HS-27A (cell line): ENCODE measurements around the gene GATAD2A.

Source experiments
- DNase-seq: peaks from one replicate; pipeline ENCODE4 v3.0.0-alpha.2; 2012; ENCODE audit warnings: low read depth, missing footprints

The GATAD2A gene

GRCh38 chr19:19490214-19490968, 84.9 kb downstream of the GATAD2A start:
- DNase-seq, result peak; percentile 42

- no peak for DNase-seq
Observed at GRCh38 chr19:19491321-19492025, 86.0 kb downstream of the GATAD2A start.

GRCh38 chr19:19492026-19492610, 86.6 kb downstream of the GATAD2A start:
- DNase-seq, result no peak

GRCh38 chr19:19493841-19494546, 88.5 kb downstream of the GATAD2A start:
- DNase-seq, result no peak

GRCh38 chr19:19495614-19496603, 90.4 kb downstream of the GATAD2A start:
- no peak for DNase-seq

- DNase-seq, result no peak
Observed at GRCh38 chr19:19498255-19498991, 92.9 kb downstream of the GATAD2A start.

GRCh38 chr19:19499272-19499995, 94.0 kb downstream of the GATAD2A start:
- no peak for DNase-seq

- no peak for DNase-seq
Observed at GRCh38 chr19:19500975-19501644, 95.6 kb downstream of the GATAD2A start.

- no peak for DNase-seq
Observed at GRCh38 chr19:19501798-19502197, 96.3 kb downstream of the GATAD2A start.

- no peak for DNase-seq
Observed at GRCh38 chr19:19502281-19502680, 96.8 kb downstream of the GATAD2A start.

- DNase-seq, result no peak
Observed at GRCh38 chr19:19502808-19503602, 97.5 kb downstream of the GATAD2A start.

GRCh38 chr19:19504754-19505668, 99.5 kb downstream of the GATAD2A start:
- no peak for DNase-seq

- no peak for DNase-seq
Observed at GRCh38 chr19:19505669-19506326, 100.3 kb downstream of the GATAD2A start.

- DNase-seq, result no peak
Observed at GRCh38 chr19:19506592-19506991, 101.1 kb downstream of the GATAD2A start.

GRCh38 chr19:19507354-19507753, 101.9 kb downstream of the GATAD2A start:
- DNase-seq, result no peak

- no peak for DNase-seq
Observed at GRCh38 chr19:19508217-19508616, 102.7 kb downstream of the GATAD2A start.

GRCh38 chr19:19510432-19510831, 105.0 kb downstream of the GATAD2A start:
- DNase-seq, result no peak
